Bone marrow (tissue), 2 donors: Measurements from ENCODE around the gene PRKD2.

Source experiments
- DNase-seq, 2 donors: peaks; one replicate each; lab custom pipeline; 2025; lab: John Stamatoyannopoulos, UW

Gene PRKD2

DNA sequence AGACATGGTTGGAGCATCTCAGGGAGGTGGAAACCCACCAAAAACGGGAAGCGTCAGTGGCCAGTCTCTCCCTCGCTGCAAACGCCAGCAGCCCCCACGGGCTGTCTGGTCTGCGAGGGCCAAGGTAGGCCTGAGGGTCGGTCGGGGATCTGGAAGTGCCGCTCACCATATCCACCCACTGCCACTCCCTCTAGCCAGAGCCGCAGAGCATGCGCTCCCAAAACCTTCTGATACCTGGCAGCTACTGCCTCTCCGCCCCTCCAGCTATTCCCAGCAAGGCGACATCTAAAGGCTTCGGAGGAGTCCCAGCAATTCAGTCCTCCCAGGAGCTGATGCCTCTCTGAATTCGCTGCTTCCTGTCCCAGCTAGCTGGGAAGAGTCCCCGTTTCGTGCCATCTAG lies 24.5 kb upstream of the PRKD2 start:
- DNase-seq, result no peak

DNA sequence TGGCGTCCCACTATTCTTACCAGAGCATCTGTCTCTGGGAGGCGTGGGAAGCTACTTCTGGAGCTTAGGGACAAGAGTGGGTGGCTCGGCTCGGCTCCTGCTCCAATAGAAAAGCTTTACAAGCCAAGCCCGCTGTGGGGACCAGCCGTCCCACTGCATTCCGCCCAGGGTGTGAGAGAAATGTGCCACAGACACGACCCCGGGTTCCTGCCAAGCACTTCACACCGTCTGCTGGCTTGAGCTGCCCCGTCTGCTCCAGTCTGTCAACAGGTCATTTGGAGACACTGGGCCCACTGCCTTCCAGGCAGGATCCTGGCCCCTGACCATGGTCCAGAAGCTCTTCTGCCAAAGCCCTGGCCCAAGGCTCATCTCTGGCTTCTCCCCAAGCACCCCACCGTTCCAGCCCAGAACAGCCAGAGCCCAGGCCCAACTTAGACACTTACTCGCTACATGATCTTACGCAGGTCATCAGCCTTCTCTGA lies 22.4 kb upstream of the PRKD2 start:
- DNase-seq, result no peak

DNA sequence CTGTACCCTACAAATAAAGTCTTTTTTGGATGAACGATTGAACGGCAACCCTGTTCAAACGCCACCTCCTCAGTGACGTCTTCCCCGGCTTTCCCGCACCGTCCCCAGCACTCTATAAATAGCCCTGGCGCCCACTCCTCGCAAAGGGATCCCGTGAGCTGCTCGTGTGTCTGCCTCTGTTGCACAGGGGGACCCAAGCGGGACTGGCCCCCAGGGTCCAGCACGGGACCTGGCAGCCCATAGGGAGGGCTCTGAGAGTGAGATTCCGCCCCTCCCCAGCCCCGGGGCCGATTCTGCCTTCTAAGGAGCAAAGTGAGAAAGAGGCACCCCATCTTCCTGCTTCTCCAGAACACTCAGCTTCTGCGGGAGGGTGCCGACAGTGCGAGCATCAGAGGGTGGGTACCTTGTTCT lies 20.9 kb upstream of the PRKD2 start:
- DNase-seq, result no peak

DNA sequence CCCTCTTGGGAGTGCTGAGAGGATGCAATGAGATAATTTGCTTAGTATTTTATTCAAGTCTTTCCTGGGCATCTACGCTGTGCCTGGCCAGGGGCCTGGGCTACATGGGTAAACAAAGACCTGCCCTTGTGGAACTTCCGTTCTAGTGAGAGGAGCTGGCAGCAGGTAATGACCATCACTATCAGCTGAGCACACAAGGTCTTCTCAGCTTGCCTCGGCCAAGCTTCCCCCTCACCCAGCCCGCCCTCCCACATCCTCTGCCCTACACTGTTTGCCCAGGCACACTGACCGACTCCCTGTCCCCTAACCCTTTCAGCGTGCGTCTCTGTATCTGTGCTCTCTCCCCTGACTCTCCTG lies 20.4 kb upstream of the PRKD2 start:
- no peak for DNase-seq

DNA sequence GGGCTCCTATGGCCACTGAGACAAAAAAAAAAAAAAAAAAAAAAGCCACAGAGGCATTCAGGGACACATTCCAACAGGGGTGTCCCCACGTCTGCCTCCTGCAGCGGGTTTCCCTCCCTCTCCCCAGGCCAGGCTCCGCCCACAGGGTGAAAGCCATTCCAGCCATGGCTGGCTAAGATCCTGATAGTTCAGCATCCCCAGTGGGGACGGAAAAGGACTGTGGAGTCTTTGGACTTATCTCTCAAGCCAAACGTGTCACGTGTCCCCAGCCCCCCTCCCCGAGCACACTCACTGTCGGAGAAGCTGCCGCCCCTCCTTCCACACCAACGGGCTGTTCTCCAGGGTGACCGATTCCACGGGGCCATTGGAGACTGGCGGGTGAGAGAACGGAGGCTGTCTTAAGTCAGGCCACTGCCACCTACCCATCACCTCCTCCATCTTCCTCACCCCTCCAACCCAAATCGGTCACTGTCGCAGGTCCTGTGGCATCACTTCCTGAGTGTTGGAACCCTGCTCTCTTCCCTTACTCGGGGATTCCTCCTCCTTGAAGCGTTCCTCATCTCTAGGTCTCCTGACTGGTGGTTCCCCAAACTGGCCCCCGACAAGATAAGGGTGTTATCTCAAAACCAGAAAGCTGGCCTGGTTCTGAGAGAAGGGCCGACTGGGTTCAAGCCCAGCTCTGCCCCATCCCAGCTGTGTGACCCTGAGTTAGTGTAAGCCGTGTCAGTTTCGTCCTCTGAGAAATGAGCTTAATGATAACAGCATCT lies 19.8 kb upstream of the PRKD2 start:
- DNase-seq, result no peak

DNA sequence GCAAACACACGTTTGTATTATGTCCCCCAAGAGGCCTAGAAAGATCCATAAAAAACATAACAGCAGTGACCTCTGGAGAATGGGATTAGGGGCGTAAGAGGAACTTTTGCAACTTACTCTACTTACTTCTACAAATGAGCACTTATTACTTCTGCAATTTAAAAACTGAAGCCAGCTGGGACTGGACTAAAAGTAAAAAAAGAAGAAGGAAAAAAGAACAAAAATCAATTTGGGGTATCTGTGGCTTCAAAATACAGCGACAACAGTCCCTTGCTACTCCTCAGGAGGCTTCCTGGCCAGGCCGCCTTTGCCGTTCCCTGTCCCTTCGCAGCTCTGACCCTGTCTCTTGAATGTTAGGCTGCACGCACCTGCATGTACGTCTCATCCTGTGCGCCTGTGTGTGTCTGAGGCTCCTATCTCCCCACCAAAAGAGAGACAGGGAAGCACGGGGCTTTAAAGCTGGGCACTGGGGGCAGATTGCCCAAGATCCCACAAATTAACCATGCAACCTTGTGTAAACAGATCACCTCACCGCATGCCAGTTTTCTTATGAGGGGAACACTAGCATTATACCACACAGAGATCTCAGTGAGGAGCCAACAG lies 16.9 kb upstream of the PRKD2 start:
- DNase-seq, result no peak

DNA sequence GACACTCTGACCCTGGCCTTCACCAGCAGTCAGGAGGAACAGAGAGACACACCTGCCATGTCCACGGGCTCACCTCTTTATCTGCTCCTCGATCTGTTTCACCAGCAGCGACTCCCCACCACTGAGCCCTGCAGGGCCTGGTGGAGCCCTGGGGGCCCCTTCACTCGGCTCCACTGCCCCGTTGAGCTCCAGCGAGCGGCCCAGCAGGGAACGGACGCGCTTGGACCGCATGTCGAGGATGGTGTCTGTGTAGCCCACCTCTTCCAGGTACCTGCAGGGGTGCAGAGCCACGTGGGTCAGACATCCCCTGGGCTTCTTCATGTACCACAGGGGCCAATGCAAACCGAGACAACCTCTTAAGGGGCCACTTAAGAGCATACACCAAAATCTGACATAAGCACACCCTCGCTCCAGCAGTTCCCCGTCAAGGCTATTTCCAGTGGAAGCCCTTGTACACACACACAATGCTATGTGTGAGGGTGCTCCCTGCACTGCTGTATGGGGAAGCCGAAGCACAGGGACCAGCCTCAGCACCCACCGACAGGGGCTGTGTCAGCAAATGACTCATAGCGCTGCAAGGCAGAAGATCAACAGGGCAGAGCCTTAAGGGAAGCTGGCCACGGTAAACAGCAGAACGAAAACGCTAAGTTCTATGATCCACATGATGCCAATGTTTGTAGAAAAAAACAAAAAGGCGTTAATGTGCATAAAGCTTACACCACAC lies 16.2 kb upstream of the PRKD2 start:
- DNase-seq, result peak; percentile 38 to 42

DNA sequence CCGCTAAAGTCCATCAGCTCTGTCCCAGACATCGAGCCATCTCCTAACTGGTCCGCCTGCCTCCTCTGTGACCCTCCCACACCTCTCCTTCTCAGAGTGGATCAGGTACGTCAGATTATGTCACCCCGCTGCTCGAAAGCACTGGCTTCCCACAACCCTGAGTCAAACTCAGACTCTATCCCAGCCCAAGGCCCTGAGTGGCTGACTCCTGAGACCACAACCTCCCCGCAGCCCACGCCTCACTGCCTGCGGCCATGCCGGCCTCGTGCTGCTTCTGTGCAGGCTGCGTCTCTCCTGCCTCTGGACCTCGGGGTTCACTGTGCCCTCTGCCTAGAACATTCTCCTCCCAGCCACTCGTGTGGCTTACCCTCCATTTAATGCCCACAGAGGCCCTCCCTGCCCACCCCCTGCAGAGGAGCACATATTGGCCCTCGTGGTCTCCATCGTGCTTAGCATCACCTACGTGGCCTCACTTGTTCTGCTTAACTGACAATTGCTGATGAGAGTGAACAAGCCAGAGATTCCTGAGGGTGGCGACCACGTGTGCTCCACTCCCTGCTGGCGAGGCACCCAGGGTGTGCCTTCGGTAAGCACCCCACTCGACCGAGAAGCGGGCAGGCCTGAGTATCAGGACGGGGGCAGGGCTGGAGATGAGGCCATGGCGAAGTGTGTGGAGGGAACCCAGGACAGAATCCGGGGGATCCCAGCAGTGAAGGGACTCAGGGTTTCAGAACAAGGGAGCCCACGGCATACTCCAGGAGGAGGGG lies 15.4 kb upstream of the PRKD2 start:
- DNase-seq, result no peak

DNA sequence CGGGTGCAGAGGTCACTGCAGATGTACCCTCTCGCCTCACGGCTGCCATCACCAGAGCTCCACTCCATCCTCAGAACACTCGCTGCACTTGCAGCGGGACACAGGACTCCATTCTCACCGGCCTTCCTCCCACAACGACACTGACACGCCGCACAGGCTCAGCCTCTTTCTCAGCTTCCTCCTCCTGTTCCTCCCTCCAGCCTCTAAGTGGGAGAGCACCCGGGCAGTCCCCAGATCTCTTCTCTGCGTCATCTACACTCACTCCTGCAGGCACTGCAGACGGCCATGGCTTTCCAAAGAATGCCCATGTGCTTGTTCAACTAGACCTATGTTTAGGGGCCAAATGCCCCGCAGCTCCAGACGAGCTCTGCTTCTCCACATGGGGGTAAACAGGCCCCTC lies 14.7 kb upstream of the PRKD2 start:
- peak; percentile 27 to 56 for DNase-seq

DNA sequence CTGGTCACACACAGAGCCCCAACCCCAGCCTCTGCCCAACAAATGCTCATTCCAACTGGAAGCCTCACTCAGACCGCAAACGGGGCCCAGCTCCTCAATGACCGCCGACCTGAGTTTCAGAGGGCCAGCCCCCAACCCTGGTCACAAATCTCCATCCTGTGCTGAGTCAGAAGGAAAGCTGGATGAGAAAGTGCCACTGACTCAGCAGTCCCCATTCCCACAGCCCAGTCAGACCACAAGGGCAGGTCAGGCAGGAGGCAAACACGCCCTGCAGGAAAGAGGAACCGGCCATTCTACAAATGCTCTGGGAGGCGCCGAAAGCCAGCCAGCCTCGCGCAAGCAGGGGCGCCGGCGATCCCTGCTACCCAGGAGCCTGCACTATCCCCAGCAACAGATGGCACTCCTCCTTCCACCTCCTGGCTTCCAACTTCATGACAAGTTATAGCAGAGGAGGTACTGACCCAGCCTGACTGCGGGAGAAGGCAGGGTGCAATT lies 14.1 kb upstream of the PRKD2 start:
- DNase-seq, result peak; percentile 56 to 77

DNA sequence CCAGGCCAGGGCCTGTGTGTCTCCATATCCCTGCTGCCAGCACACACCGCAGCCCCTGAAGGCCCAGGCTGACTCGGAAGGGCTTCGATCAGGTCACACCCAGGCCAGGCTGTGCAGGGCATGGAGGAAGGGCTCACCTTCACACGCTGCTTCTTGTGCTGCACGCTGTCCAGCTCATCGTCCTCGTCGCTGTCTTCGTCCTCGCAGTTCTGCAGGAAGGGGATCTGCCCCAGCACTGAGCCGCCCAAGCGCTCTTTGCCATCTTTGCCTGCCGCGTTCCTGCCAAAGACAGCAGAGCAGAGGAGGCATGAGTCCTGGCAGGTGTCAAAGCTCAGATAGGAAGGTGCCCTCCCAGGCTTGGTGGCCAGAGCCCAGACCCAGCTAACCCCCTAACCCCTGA lies 13.7 kb upstream of the PRKD2 start:
- DNase-seq, result no peak

DNA sequence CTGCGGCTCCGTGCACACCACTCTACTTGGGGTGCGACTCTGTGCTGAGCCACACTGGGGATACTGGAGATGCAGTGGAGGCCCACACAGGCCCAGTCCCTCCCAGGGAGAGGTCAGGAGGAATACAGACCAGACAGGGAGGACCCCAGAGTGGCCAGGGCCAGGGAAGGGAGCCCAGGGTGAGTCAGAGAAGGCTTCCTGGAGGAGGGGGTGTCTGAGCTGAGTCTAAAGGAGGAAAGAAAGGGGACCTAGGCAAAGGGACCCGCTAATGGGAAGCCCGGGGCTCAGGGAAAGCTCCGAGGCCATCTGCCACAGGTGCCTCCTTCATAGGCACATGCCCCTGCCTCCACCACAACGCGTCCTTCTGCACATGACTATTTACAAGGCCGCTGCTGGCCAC lies 13.3 kb upstream of the PRKD2 start:
- no peak for DNase-seq

DNA sequence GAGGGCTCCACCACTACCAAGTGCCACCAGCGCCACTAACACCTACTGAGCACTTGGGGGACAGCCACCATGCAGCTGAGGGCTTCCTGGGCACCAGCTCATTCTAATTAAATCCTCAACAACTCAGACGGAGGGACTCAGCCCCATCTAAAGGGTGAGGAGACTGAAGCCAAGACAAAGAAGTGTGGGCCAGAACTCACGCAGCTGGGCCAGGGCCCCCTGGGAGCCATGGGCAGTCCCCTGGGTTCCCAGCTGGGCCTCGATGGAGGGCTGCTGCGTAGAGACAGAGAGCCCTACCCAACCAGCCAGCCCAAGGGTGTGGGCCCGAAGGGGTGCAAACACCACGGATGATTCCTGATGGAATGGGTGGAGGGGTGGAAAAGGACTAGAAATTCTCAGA lies 12.8 kb upstream of the PRKD2 start:
- no peak for DNase-seq

DNA sequence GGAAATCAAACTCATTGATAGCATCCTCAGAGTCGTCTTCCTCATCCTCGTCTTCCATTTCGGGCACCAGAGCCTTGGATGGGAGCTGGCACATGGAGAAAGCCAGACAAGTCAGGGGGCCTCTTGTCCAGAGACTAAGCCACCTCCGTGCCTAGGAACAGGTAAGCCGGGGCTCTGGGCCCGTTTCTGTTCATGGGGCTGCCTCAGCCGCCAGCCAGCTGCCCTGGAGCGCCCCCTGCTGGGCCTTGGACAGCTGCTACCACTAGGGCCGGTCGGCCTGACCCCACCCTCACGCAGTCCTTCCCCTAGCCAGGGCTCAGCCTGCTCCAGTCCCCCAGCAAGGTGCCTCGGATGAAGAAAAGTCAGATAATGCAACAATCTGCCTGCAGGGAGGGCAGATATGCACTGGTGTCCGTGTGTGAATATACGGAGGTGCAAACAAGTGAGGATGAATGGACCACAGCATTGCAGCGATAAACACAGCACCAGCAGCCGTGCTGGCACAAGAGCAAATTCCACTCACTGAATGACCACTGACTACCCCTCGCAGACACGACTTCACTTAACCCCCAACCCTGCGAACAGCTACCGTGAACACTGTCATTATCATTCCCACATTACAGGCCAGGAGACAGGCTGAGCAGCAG lies 11.9 kb upstream of the PRKD2 start:
- DNase-seq, result peak; percentile 34 to 59

DNA sequence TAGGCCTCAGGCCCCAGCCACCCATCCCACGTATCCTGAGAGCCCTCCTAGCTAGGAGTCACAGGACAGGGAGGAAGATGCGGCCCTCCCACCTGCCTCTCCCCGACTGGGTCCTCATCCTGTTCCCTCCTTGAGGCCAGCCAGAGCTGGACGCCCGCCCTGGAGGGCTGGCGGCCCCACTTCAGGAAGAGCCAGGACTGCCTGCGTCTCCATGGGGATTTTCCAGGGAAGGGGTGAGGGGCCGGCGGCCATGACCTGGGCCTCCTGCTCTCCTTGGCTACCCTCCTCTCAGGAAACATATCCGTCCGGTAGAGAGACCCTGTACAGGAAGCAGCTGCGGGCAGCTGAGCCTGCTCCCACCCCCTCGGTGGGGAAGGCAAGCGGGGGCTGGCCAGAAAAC lies 11.3 kb upstream of the PRKD2 start:
- DNase-seq, result no peak

DNA sequence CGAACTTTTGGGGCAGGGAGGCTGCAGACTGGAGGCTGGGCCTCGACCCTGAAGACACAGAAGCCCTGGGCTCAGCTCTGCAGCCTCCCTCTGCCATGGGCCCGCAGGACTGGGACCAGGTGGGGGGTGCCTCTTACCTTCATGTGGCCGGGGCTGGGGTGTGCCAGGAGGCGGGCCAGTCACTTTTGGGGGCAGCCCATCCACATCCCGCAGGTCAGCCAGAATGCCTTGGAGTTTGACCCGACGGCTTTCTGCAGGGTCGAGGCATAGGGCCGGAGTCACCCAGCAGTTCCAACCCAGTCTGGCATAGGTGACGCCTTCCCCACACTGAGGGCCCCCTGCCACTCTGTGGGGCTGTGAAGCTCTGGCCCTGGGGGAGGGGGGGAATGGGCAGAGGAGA lies 10.8 kb upstream of the PRKD2 start:
- no peak for DNase-seq

DNA sequence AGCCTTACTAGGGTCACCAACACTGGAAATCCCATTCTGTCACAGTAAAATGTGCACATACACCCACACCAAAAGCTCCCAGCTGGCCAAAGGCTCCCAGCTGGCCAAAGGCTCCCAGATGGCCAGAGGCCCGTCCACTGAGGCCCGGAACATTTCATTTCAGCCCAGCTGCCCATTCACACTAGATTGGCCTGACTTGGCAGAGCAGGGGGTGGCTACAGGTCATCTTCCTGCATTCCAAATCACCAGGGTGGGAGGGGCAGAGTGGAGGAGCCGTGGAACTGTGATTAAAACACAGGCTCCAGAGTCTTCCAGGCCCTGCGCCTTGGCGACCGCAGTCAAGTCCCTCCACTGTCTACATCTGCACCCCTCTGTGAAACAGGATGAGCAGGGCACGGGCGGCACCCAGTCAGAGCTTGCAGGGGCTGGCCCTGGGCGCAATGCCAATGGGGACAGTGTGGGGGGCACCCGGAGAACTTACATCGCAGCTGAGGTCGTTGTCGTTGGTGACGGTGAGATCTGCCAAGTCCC lies 10.1 kb upstream of the PRKD2 start:
- no peak for DNase-seq

DNA sequence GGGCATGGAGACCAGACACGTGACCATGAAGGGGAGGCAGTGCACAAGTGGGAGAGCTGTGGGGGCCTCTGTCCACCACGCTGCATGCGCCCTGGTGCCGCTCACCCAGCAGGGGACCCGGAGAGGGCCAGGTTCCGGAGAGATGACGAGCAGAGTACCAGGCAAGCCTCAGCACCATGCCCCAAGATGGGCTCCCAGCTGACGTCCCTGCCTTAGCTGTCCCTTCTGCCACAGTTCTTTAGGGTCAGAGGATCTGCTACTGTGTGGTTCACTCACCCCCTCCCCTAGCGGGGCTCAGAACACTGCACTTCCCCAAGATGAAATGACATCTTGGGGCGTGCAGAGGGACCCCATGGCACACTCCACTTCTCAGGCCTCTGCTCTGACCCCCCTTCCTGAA lies 9.6 kb upstream of the PRKD2 start:
- DNase-seq, result no peak

DNA sequence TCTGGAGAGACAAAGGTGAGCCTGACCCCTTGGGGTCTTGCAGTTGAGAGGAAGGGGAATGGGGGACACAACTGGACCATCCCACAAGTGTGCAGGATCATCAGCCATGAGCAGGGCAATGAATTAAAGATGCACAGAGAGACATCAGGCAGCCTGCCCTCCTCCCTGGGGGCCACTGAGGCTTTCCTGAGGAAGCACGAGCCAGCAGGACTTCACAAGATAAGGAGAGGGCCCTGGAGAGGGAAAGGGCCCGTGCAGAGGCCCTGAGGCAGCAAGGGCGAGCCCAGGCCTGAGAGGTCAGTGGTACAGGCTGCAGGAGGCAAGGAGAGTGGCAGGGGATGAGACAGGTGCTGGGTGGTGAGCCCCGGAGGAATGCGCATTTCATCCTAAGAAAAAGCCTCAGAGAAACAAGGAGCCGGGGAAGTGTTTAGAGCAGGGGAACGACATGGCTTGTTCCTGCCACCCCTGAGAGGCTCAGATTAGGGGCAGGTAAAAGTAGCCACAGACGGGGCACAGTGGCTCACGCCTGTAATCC lies 9.0 kb upstream of the PRKD2 start:
- no peak for DNase-seq

DNA sequence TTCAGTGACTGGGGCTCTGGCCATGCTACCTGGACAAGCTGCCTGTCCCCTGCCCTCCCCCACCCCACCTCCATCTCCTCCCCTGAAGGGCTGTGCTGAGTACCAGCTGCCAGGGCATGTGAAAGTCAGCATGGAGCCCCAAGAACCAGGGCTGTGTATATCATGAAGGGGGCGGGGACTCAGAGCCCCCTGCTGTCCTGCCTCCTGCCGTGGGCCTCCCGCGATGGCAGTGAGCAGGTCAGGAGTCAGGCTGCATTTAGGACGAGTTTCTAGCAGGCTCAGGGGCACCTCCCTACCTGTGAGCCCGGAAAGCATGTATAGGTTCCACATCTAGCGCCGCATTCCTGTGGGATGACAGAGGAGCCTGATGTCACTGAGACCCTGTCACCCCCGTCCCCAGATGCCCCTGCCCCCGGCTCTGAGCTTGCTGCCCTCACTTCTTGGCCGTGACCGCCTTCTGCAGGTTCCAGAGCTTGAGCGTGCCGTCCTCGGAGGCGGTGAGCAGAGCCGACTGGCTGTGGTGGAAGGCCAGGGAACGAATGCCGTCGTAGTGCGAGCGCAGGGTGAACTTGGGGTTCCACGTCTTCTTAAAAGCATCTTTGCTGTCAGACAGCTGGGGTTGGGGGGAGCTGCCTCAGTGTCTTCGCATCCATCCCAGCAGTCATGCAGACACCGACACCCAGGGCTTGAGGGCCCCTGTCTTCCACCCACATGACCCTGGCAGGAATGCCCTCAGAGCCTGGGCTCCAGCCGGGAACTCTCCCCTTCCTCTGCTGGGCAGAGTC lies 8.3 kb upstream of the PRKD2 start:
- DNase-seq, result no peak
